PC-3 (cell line): ENCODE data around the gene ENTREP3.

Source experiments
- CTCF ChIP-seq: fragments of 300-600 bp; sonication (generic); conservative IDR thresholded peaks from 2 replicates; pipeline ENCODE4 v1.5.1; 2017; ENCODE audit warnings: antibody characterized with exemption, low read depth, mild to moderate bottlenecking, low read length
- EZH2 ChIP-seq: fragments of 300-600 bp; sonication (generic); IDR thresholded peaks from one replicate; pipeline ENCODE4 v1.6.1; 2017; ENCODE audit warnings: antibody characterized with exemption, mild to moderate bottlenecking, low read length; ENCODE audit not compliant: unreplicated experiment

GRCh38 chr1:155210314-155211104, 44.8 kb downstream of the ENTREP3 start:
- TF ChIP-seq CTCF (no peak), EZH2 (no peak)
